Epithelial cell of esophagus (primary cell): ENCODE measurements around the gene FERMT2.

ENCODE experiments used
- DNase-seq: peaks from one replicate; pipeline ENCODE4 v3.0.0; 2010; ENCODE audit warnings: low read depth
- H3K4me3 ChIP-seq: 2 replicates; pipeline ENCODE4 v1.5.1; 2011; ENCODE audit warnings: mild to moderate bottlenecking, low read length, control low read depth
- CTCF ChIP-seq: IDR thresholded peaks from 2 replicates; pipeline ENCODE4 v1.5.1; 2011; ENCODE audit warnings: low read depth, mild to moderate bottlenecking, low read length, control low read depth, inconsistent platforms; ENCODE audit not compliant: insufficient read depth; ENCODE audit errors: missing control alignments

Gene FERMT2

GRCh38 chr14:52950898-52951680 lies at the start of gene FERMT2:
Gene FERMT2 (minus strand): TSS chr14:52951050. CDS start chr14:52950568, 482 bp downstream.
- TF ChIP-seq CTCF = no peak
- DNase-seq = peak; percentile 68
- peak within 1 kb of the TSS; percentile 72 for H3K4me3 ChIP-seq

- H3K4me3 ChIP-seq = no peak overlapping the region
- TF ChIP-seq CTCF = no peak
- no peak for DNase-seq
Observed at GRCh38 chr14:52998376-52999015, 47.6 kb upstream of the FERMT2 start.

GRCh38 chr14:52996493-52996892 lies 45.6 kb upstream of the FERMT2 start:
- DNase-seq = no peak
- no peak for TF ChIP-seq CTCF
- no peak overlapping the region for H3K4me3 ChIP-seq

- TF ChIP-seq CTCF = no peak
Observed at GRCh38 chr14:52995998-52996397, 45.1 kb upstream of the FERMT2 start.

GRCh38 chr14:52992236-52992870 lies 41.5 kb upstream of the FERMT2 start:
- no peak for DNase-seq
- TF ChIP-seq CTCF = no peak
- H3K4me3 ChIP-seq = no peak overlapping the region

More at GRCh38 chr14:52995998-52996397, 45.1 kb upstream of the FERMT2 start:
- DNase-seq = no peak
- H3K4me3 ChIP-seq = no peak overlapping the region

- no peak for DNase-seq
- no peak for TF ChIP-seq CTCF
- no peak overlapping the region for H3K4me3 ChIP-seq
Observed at GRCh38 chr14:52988139-52988538, 37.3 kb upstream of the FERMT2 start.

GRCh38 chr14:52987514-52987913 lies 36.7 kb upstream of the FERMT2 start:
- no peak for DNase-seq
- H3K4me3 ChIP-seq = no peak overlapping the region
- no peak for TF ChIP-seq CTCF
